GM19455 (cell line): ENCODE results near the gene GINS2.

Source experiments
- ATAC-seq: cut with Tn5 transposase; IDR thresholded peaks from one replicate; pipeline ENCODE4 v1.9.1; 2021; ENCODE audit not compliant: unreplicated experiment

GINS2 gene

DNA sequence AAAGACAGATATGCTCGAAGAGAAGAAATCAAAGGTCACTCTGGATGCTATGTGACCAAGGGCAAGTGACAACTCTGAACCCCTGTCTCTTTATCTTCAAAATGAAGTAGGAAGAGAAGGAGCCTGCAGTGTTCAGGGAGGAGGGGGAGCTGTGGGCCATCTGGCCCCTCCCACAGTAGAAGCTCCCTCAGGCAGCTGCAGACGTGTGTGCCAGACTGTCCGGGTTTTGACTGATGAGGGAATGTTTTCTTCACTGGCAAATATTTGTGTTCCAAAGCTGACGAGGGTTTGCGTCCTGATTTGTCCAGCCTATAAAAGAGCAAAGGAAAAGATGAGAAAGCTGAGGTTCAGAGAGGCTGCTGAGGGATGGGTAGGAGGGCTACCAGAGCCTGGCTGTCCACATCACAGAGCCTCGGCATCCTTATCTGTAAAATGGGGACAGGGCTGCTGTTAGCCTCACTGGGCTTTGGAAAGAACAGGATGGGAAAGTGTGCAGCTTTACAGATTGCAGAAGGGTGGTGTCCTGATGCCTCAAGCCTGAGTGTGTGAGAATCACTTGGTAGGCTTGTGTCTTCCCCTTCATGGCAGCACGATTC lies 1.8 kb upstream of the GINS2 start:
- no peak for ATAC-seq

DNA sequence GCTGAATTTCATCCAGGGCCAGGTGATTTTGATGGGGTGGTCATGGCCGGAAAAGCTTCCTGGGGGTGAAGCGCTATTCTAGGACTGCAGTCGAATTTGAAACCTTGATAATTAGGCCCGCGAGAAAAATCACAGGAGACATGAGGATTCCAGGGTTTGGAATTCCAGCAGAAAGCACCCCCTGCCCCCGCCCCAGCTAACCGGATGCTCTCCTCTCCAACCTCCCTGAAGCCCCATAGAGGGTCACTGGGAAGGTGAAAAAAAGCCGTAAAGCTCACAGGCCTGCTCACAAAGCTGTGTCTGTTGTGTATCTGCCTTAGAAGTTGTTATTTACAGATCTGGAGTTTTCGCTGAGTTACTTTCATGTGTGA lies 1.2 kb upstream of the GINS2 start:
- ATAC-seq, result no peak

DNA sequence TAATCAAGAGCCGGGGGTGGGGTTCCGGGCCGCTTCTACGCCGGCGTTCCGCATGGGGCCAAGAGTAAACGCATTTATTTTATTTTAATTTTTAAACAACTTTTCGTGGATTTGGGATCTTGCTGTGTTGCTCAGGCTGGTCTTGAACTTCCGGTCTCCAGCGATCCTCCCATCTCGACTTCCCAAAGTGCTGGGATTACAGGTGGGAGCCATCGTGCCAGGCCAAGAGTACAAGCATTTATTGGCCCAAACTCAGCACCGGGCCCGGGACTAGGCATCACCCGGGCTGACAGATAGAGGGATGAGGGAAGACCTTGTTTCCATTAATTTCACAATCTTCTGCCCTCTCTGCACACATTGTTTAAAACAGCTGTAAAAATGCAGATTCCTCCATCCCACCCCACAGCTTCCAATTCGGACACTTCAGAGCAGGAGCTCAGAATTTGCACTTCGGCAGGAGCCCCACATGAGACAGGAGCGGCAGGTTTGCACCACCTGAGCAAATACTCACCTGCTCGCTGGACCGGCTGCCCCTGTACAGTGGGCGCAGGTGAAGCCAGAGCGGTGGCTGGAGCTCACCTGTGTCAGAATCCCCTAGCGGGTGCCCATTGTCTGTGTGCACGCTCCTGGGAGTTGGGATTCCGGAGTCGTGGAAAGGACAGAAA lies 663 bp upstream of the GINS2 start:
- no peak for ATAC-seq

DNA sequence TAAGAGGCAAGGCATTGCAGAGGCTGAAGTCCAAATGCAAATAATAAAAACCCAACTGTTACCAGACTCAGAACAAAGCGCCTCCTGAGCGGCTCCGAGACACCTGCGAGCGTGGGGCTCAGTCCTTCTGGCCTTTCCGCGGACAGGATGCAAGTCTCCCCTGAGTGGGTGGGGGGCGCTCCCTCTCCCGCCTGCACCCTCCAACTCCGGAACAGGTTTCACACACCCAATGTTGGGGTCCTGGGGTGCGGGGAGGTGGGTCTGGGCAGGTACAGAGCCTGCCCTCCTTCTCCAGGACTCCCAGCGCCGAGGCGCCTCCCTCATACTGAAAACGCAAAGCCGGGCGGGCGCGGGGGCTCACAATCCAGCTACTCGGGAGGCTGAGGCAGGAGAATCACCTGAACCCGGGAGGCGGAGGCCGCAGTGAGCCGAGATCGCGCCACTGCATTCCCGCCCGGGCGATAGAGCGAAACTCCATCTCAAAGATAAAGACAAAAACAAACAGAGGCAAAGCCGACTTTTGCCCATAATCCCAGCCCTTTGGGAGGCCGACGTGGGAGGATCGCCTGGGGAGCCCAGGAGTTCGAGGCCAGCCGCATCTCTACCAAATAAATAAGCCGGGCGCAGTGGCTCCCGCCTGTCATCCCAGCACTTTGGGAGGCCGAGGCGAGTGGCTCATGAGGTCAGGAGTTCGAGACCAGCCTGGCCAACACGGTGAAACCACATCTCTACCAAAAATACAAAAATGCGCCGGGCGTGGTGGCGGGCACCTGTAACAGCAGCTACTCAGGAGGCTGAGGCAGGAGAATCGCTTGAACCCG lies 893 bp downstream of the GINS2 start:
- ATAC-seq, result no peak

DNA sequence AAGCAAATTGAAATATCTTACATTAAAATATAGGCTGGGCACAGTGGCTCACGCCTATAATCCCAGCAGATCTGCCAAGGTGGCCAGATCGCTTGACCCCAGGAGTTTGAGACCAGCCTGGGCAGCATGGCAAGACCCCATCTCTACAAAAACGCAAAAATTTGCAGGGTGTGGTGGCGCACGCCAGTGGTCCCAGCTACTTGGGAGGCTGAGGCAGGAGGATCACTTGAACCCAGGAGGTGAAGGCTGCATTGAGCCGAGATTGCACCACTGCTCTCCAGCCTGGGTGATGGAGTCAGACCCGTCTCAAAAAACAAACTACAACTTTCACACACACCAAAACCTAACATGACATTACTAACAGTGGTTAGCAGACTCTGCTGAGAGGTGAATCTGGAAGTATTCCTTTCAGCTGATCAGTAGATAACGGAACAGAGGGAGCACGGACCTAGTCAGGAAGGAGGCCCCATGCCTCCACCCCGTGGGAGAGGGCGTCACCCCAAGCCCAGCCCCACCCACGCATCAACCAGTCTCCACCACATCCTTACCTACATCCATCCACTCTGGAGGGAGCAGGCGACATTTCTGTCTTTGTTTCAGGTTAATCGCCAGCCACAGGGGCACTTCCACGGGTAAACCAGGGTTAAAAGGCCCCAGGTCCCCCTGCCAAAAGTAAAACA lies 1.7 kb downstream of the GINS2 start:
- no peak for ATAC-seq

DNA sequence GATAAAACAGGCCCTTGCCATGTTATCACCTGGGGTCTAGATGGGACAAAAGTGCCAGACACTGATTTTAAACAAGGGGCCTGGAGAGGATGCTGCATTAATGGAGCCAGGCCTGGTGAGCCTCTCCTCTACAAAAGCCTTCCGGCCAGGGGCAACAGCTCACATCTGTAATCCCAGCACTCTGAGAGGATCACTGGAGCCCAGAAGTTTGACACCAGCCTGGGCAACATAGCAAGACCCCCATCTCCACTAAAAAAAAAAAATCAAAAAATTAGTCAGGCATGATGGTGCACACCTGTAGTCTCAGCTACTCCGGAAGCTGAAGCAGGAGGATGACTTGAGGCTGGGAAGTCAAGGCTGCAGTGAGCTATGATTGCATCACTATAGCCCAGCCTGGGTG lies 3.5 kb downstream of the GINS2 start:
- ATAC-seq, result no peak

DNA sequence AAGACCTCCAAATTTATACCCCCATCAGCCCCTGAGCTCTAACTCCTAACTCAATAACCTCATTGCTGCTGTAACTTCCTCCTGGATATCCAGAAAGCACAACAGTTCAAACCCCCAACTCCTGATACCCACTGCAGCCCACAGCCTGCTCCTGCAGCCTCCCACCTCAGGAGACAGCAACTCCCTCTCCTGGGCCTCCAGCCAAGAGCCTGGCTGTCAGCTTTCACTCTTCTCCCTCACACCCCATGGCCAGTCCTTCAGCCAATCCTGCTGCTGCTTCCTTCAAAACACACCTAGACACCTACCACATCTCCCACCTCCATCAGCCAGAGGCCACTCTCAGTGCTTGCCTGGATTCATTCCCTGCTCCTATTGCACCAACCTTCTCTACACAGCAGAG lies 5.4 kb downstream of the GINS2 start:
- no peak for ATAC-seq

DNA sequence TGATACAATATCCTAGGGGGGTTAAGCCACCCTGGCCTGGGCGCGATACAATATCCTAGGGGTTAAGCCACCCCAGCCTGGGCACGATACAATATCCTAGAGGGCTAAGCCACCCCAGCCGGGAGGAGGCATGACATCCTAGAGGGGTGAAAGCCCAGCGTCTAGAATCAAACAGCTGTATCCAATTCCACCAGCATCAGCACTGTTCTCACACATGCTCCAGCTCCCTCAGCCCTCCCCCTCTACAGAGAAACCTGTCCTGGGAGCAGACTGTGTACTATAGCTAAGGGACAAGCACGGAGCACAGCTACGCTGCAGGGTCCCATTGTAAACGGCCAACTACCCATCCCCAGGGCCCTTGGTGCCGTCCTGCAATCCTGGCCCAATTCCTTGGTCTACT lies 6.2 kb downstream of the GINS2 start:
- no peak for ATAC-seq

DNA sequence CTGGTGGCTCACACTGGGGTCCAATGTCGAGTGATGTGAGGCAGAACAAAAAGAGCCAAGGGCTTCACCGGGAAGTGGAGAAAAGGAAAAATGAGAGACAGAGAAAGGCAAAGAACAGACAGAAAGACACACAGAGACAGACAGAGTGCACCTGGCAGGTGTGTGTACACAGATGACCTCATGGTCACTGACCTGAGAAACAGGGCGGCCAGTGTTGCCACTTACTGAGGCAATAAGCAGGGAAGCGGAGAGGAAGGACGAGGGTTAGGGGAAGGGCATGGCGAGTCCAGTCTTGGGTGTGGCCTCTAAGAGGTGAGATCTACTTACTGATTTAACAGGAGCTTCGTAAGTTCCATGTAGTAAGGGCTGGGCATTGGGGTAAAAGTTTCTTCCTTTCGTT lies 7.5 kb downstream of the GINS2 start:
- ATAC-seq, result no peak

DNA sequence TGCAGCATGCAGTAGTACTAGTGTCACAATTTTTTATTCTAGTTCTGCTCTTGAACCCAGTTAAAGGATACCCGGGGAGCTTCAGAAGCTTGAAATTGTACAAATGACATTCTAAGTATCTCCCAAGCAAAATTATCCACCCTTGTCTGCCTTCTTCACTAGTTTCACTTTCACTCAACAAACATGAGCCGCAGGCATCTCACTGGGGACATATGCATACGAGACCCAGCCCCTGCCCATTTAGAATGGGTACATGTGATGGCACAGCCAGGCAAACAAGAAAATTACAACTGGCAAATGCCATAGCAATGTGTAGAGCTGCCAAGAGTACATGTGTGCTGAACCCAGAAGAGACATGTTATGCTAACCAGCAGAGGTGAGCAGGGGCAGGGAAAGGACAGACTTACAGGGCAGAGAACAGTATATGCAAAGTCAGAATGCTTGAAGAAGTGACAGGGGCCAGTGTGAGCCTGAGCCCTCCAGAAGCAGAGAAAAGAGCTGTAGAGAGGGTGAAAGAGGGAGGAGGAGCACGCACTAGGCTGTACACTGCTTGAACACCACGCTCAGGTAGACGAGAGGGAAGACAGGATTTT lies 8.3 kb downstream of the GINS2 start:
- no peak for ATAC-seq

DNA sequence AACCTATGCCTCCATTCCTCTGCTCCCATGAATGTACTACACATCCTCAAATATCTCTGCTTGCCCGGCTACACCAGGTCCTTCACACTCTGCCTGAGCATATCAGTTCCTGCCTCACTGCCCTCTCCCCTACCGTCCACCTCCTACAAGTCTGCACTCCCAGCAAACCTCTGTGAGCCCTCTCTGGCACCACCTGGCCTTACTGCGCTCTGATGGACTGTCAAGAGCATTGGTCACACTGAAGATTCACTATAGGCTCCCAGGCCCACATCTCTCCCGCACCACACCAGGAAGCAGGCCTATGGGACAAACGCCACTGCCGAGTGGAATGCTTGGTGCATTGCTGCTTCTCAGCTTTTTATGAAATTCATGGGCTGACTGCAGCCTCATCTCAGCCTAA lies 8.9 kb downstream of the GINS2 start:
- no peak for ATAC-seq

DNA sequence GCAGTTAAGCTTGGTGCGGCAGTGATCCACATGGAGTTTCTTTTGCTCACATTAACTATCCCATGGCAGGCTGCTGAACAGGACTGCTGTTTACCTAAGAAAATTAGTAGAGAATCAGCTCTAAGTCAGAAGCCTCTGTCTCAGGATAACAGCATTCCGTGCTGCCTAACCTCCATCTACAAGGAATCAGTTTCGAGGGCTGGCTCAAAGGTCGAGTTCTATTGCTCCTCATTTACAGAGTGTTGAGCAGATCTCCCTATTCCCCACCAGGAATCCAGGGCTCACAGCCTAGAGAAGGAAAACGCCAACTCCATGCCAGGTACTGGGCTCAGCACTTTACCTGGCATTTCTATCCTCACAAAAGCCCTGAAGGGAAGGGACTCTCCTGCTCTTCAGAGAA lies 9.9 kb downstream of the GINS2 start:
- no peak for ATAC-seq

DNA sequence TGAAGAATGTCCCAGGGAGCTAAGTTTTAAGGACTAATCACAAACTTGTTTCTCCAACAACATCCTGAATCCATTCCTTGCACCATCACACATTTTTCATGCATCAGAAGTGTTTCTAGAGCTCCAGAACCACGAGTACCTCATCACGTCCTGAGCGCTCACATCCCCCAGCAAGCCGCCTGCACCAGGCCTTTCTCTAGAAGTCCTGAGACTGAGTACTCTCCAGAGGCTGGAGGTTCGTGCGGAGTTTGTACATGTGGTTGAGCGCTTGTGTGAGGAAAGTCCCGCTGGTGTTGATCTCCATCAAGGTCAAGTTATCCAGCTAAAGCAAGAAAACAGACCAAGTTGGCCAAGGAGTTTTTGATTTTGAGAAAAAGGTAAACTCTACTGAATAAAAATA lies 10.7 kb downstream of the GINS2 start:
- ATAC-seq, result no peak

DNA sequence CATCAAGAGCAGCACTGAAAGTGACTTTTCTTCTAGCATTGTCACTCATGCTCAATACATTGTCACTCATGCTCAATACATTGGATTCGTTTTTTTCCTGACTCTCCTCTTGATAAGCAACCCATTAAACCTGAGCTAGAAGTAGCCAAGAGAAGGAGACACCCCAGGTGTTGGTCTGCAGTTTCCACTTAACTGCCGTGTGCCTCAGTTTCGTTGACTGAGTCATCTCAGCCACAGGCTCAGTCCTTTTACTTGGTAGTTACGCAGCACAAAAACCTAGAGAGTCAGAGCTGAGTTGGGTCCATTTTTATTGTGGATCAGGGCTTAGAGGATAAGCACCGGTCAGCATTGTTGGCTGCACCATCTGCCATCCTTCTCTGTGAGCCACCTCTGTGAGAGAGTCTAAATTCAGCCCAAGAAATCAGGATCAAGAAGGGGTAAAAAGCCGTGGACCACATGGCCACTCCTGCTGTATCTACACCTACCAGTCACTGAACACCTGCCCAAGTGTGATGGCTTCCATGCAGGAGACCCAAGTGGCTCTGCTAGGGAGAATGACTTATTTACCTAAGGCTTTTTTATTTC lies 11.3 kb downstream of the GINS2 start:
- no peak for ATAC-seq

DNA sequence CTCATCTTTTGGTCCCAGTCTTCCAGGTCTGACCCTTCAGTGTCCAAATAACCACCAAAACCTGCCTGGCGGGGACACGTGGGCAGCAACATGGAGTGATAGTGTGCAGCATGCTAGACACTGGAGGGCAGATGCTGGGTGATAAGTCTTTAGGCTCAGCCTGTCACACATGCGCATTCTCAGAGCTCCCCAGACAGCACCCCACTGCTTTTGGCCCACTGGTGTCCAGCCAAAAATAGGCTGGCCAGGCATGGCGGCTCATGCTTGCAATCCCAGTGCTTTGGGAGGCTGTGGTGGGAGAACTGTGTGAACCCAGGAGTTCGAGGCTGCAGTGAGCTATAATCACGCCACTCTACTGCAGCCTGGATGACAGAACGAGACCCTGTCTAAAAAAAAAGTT lies 12.3 kb downstream of the GINS2 start:
- no peak for ATAC-seq

DNA sequence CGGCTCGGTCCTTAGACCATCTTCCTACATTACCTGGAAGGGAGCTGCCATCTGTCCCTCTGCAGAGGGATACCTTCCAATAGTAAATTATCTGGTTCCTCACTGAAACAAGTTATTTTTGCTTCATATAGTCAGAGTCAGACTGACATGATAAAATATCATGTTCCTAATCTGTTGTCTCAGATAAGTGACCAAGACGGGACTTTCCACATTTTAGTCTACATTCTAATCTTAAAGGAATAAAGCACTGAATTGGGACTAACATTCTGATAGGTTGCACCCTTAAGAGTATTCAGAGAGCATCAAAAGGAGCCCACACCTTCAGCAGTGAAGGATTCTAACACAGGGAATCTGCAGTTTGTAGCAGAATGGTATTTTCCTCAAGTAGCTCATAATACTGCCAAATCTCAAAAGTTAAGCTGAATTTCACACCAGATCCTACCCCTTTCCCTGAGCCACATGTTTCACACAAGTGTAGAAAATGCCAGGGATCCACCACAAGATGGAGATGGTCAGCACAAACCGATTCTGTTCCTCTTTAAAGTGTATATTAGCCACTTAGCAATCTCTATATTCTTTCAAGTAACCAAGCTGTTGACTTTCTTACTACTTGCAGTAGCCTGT lies 13.4 kb downstream of the GINS2 start:
- ATAC-seq, result no peak

DNA sequence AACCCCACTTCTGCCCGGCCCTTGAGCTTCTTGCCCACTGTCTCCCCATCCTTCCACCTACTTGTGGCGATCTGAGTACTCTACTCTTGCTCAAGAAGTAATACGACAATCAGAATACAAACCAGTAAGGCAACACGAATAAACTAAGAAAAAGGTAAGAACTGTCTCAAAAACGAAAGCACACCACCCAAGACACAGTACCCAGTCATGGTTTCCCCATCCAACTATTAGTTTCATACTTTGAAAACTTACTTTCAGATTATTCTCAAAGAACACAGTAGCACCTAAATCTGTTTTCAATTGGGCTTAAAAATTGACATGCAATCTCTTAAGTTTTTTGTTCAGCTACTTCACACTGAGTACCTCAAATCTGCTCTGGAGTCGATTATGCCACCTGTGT lies 13.9 kb downstream of the GINS2 start:
- no peak for ATAC-seq

DNA sequence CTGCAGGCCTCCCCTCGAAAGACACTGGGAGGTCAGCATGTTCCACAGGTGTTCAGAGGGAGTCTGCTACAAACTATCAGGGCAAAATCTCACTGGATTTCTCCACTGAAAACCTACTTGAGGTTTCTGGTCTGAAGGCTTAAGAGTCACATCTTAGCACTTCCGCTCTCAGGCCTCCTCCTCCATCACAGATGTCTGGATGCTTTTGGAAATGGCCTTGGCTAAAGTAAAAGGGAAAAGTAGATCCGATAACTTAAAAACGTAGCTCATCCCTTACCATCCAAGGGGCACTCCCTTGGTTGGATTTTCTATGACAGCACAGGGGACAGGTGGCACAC lies 14.4 kb downstream of the GINS2 start:
- no peak for ATAC-seq

DNA sequence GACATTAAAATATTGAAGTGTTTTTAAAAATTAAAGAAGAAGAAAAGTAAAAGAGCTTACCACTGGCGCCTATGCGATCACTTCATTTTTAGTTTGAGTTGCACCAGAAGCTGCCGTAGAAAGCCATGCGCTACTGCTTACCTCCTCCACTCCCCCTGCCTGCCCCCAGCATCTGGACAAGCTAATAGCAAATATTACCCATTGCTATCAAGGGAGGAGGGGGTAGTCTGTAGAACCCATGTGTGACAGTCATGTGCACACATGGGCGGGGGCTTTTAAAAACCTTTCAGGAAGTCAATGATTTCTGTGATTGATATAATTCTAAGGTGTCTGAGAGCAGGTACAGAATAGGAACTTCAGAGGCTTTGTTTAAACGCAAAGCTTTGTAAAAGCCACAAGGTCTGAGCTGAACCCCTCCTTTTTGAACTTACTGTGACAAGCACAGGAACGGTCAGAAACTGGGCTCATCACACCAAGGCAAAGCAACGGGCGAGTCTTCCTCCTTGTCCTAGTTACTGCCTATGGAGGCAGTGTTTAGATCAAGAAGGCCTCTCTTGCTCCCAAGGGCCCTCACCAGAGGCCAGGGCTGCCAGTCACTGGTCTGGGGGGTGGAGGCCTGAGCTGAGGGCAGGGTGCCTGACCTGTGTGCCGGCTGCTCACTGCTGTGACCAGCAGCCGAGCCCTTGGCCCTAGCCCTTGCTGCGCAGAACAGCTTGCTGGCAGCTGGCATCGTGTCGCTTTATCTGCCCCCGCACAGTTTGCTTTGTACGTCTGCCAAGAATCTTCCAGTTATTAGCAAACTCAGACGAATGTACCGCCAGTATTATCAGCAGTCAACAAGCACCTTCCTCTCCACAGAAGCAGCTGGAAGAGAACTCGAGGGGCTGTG lies 15.0 kb downstream of the GINS2 start:
- ATAC-seq, result no peak

DNA sequence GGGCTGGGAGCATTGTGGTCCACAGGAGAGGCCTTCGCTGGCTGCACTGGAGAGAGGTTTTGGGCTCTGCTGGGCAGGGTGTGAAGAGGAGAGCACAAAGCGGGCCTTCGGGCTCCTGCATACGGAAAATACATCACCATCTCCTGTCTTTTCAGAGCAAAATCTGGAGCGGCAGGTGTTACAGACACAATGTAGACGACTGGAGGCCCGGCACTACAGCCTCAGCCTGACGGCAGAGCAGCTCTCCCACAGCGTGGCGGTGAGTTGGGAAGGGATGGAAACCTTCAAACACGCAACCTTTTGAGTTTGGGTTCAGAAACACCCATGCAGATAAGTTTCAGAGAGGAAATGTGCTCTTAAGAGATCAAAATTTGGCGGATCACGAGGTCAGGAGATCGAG lies 17.9 kb downstream of the GINS2 start:
- ATAC-seq, result no peak
